Activated CD8-positive, alpha-beta memory T cell treated with anti-CD3 and anti-CD28 coated beads for 4 hours (primary cell): Measurements from ENCODE around the gene PADI1.

Experiments used
- DNase-seq, 2 donors: peaks; one replicate each; pipeline ENCODE4 v3.0.0-alpha.2; 2020; ENCODE audit warnings: low read depth in 2 of 2

The PADI1 gene

GRCh38 chr1:17273096-17273495 is 68.2 kb downstream of the PADI1 start:
- DNase-seq = no peak

- no peak for DNase-seq
Measured at GRCh38 chr1:17274186-17275170, 69.5 kb downstream of the PADI1 start.

GRCh38 chr1:17276568-17276967 is 71.6 kb downstream of the PADI1 start:
- no peak for DNase-seq

- DNase-seq = no peak
Measured at GRCh38 chr1:17277511-17278159, 72.7 kb downstream of the PADI1 start.

- no peak for DNase-seq
Measured at GRCh38 chr1:17278996-17279830, 74.3 kb downstream of the PADI1 start.

GRCh38 chr1:17280436-17280835 is 75.5 kb downstream of the PADI1 start:
- no peak for DNase-seq

GRCh38 chr1:17280894-17281293 is 76.0 kb downstream of the PADI1 start:
- DNase-seq = no peak

GRCh38 chr1:17281775-17282181 is 76.8 kb downstream of the PADI1 start:
- DNase-seq = no peak

- DNase-seq = no peak
Measured at GRCh38 chr1:17282836-17283235, 77.9 kb downstream of the PADI1 start.

- DNase-seq = no peak
Measured at GRCh38 chr1:17286646-17287045, 81.7 kb downstream of the PADI1 start.

- no peak for DNase-seq
Measured at GRCh38 chr1:17287130-17287776, 82.3 kb downstream of the PADI1 start.

GRCh38 chr1:17289721-17290120 is 84.8 kb downstream of the PADI1 start:
- DNase-seq = no peak

- DNase-seq = no peak
Measured at GRCh38 chr1:17290553-17290952, 85.6 kb downstream of the PADI1 start.

GRCh38 chr1:17292299-17293160 is 87.6 kb downstream of the PADI1 start:
- no peak for DNase-seq

GRCh38 chr1:17293681-17294425 is 88.9 kb downstream of the PADI1 start:
- DNase-seq = no peak

- DNase-seq = no peak
Measured at GRCh38 chr1:17295292-17295691, 90.4 kb downstream of the PADI1 start.
